ENCODE results near the gene GNA14.

DNA sequence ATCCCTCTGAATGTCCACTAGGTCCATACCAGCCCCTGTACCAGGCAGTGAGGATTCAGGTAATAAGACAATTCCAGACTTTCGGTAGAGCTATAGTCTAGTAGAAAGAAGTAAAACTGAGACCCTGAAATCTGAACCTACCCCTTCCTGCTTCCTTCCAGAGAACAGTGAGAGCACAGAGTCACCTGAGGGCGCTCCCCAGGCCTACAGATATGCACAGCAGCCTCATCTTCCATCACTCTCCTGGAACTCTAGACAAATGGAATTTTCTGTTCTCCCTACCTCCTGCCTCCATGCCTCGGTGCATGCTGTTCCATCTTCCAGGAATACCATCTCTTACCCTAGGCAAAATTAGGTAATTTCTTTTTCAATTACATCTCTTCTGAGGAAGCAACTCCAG is 3.1 kb upstream of the GNA14 start:
- no peak for TF ChIP-seq CTCF (conservative IDR thresholded peaks at IDR 0.05 in 1 of 2, IDR thresholded peaks at IDR 0.05 in 1 of 2; ENCODE audit: low read depth in 1 of 2, low read length in 2 of 2)
- TF ChIP-seq EZH2 (IDR thresholded peaks at IDR 0.05; ENCODE audit: low read length, missing control alignments): no peak

All from fibroblast of lung (primary cell).